HG03159 (cell line): ENCODE data around the gene GAMT.

Experiments used
- ATAC-seq: cut with Tn5 transposase; IDR thresholded peaks from one replicate; pipeline ENCODE4 v1.9.1; 2021; ENCODE audit warnings: mild to moderate bottlenecking, moderate library complexity; ENCODE audit not compliant: unreplicated experiment

The GAMT gene

DNA sequence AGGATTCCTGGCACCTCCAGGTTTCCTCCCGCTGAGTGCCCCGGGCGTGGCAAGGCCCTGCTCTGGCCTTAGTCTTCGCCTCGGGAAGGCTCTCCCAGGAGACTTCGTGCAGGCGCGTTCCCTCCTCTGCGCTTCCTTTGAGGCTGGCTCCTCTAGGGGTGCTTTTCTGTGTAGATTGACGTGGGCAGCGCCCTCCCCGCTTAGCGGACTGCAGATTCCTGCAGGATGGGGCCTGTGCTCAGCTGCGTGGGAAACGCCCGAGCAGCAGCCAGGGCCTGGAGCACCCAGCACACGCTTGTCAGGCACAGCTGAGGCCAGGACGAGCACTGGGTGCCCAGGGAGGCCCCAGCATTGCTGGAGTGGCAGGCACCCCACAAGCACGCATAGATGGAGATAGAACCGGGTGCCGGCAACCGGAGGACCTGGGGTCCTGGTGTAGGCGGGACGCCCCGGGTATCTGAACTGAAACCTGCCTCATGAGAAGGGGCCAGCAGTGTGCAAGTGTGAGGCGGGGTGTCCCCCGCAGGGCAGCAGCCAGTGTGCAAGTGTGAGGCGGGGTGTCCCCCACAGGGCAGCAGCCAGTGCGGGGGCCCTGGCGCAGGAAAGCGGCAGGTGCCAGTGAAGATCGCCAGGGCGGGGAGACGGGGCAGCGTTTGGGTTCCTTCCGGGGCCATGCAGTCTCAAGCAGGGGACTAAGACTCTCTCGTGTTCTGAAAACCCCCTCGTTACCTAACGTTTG is 14.2 kb downstream of the GAMT start:
- no peak for ATAC-seq

DNA sequence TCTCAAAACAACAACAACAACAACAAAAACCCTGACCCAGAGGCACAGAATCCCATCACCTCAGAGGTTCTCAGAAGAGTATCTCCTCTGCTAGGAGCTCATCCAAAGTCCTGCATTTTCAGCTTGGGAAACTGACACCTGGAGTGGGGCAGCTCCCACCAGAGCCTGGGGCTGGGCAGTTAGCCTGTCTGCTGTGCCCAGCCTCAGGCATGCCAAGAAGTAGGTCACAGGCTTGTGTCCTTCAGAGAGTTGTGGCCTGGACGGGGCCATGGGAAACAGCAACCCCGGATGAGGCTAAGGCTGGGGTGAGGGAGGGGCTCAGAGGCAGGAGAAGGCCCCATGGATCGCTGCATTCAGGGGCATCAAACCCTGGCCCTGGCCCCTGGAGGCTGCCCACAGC is 15.5 kb downstream of the GAMT start:
- ATAC-seq, result no peak

- no peak for ATAC-seq
Observed at GRCh38 chr19:1384478-1385110, 16.7 kb downstream of the GAMT start.

- ATAC-seq, result no peak
Observed at GRCh38 chr19:1384085-1384462, 17.3 kb downstream of the GAMT start.

DNA sequence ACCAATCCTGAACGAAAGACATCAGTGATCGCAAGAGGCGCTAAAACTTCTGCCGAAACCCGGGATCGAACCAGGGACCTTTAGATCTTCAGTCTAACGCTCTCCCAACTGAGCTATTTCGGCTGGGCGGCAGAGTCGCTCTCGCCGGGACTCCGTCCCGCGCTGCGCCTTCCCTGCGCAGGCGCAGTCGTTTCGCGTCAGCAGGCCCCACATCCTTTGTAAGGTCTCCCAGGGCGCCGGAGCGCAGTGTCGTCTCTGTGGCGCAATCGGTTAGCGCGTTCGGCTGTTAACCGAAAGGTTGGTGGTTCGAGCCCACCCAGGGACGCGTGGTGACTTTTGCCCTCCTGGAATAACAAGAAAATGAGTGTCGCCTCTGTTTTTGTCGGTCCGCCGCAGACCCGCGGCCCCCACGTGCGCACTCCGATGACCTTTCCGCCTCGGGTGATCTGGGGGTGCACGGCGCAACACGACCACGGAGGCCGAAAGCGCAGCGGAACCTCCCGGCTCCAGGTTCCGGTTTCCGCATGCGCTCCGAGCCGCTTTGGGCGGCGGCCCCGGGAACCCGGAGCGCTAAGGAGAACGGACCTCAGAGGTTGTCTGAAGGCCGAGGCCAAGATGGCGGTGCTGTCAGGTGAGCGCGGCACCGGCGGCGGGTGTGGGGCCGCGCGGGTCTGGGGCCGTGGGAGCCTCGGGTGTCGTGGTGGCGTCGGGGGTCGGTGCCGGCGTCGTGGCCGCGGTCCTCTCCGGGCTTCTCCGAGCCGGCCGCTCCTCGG is 17.8 kb downstream of the GAMT start, which contains the start of gene NDUFS7:
NDUFS7 (plus strand) TSS at position 596 of the 773 bp plus-strand sequence; CDS start at position 616, 20 bp downstream.
- peak; percentile 73 for ATAC-seq

GRCh38 chr19:1383017-1383311 is 18.4 kb downstream of the GAMT start:
- no peak for ATAC-seq

- ATAC-seq, result no peak
Observed at GRCh38 chr19:1382250-1382649, 19.1 kb downstream of the GAMT start.

DNA sequence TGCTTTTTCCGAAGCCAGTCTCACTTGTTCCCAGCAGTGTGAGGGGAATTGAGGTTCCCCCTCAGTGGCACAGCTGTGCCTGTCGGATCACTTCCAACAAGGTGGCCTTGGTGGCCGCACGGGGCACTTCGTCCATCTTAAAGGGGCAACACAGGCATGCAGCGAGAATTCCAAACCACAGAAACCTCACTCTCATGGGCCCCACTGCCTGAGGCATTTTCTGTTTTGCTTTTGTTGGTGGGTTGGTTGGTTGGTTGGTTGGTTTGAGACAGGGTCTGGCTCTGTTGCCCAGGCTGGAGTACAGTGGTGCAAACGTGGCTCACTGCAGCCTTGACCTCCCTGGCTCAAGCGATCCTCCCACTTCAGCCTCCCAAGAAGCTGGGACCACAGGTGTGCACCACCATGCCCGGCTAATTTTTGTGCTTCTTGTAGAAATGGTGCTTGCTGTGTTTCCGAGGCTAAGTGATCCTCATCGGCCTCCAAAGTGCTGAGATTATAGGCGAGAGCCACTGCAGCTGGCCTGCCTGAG is 21.3 kb downstream of the GAMT start:
- no peak for ATAC-seq

DNA sequence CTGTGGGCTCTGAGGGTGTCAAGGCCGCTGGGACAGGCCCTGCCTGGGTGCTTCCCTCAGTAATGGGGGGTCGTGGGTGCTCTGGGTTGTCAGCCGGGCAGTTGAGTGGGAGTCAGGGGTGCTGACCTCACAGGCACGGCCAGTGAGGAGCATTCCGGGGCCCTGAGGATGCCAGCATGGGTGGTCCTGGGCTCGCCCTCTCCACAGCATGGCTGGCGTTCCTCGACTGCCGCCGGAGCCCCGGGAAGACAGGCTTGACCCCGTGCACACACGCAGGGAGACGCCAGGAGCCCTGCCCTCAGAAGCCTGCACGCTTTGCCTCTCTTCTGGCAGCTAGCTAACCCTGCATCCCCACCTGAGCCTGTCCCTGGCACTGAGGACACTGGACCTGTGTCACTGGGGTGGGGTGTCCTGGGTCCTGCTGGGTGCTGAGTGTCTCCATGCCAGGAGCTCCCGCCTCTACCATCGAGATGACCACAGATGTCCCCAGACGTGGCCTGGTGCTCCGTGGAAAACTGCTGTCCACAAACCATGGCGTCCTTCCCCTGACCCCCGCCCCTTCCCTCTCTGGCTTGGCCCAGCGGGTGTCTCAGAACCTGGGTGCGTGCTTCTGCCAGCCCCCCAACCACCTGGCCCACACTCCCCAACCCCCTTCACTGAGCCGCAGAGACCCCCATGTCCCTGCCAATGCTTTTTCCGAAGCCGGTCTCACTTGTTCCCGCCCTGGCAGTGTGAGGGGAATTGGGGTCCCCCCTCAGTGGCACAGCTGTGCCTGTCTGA is 22.0 kb downstream of the GAMT start:
- ATAC-seq, result no peak

DNA sequence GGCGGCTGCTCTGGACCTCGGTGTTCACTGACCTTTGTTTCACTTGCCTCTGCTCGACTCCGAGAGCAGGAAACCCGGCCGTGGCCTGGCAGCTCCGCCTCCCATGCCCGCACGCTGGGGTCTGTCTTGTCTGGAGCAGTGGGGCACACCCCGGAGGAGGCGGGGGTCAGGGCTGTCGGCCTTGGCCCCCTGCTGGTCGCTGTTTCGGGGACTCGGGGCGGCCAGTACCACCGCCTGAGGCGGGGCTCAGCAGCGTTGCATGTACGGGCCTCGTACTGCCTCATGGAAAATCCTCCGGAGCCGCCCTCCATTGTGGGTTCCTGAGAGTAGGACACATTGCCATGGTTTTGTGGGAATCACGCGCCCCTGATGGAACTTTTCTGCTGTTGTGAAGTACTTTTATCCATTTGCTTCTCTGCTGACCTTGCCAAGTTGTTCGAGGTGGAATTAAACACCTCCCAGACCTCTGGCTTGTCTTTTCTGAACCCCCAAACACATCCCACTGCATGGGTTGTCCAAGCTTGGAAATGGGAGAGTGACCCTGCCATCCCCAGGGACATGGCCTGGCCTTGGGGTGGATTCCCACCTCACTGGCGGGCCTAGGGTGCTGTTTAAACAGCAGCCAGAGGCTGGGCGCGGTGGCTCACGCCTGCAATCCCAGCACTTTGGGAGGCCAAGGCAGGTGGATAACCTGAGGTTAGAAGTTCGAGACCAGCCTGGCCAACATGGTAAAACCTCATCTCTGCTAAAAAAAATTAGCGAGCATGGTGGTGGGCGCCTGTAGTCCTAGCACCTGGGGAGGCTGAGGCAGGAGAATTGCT is 23.2 kb downstream of the GAMT start:
- no peak for ATAC-seq

- no peak for ATAC-seq
Observed at GRCh38 chr19:1377176-1377964, 24.0 kb downstream of the GAMT start.

- ATAC-seq, result no peak
Observed at GRCh38 chr19:1376415-1376805, 24.9 kb downstream of the GAMT start.

- ATAC-seq, result no peak
Observed at GRCh38 chr19:1374250-1374577, 27.1 kb downstream of the GAMT start.

GRCh38 chr19:1373534-1374249 is 27.6 kb downstream of the GAMT start:
- ATAC-seq, result no peak

DNA sequence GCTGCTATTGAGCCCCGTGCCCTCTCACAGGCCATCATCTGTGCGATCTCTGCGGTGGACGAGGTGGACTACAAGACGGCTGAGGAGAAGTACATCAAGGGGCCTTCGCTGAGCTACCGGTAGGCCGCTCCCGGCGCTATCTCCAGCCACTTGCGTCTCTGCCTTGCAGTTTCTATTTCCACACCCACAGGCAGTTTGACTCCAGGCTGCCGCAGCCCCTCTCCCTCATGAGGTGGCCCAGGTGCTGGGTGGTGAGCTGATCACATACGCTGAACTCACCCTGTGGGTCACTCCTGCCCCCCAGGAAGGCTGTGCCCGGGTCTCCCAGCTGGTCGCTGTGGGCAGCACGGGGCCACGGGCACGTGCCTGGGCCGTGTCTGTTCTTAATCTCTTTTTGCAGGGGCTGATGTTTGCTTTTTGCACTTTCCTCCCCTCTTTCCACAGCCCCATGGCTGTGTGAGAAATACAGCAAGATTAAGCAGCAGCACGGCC is 28.3 kb downstream of the GAMT start:
- no peak for ATAC-seq

DNA sequence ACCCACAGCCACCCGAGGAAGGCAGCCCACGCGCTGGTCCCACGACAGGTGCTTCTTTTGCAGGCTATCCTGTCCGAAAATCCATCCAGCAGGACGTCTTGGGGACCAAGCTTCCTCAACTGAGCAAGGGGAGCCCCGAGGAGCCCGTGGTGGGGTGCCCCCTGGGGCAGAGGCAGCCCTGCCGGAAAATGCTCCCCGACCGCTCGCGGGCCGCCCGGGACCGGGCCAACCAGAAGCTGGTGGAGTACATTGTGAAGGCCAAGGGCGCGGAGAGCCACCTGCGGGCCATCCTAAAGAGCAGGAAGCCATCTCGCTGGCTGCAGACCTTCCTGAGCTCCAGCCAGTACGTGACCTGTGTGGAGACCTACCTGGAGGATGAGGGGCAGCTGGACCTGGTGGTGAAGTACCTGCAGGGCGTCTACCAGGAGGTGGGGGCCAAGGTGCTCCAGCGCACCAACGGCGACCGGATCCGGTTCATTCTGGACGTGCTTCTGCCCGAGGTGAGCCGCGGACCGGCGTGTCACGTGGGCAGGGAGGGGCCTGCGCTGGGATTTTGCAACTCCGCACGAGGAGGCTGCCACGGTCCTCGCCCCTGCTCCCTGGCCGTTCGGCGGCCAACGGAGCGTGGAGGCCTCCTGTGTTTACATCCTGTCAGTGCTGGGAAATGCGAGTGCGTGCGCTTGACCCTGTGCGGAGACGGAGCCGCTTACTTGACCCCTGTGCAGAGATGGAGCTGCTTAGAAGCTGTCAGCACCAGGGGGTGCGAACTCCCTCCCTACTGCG is 30.6 kb downstream of the GAMT start:
- ATAC-seq, result no peak

- ATAC-seq, result no peak
Observed at GRCh38 chr19:1369214-1369805, 32.0 kb downstream of the GAMT start.
